NCI-H1105 treated with DMSO at 0.1 percent for 48 hours (cell line): ENCODE measurements around the gene COPS3.
A peak's percentile ranks its signal among the peaks of the same experiment; 100 is the strongest.

Experiments used
- DNase-seq: peaks from one replicate; lab custom pipeline; 2025; lab: John Stamatoyannopoulos, UW

Gene COPS3

GRCh38 chr17:17216236-17216635, 64.8 kb downstream of the COPS3 start:
- DNase-seq: no peak

GRCh38 chr17:17215575-17215974, 65.5 kb downstream of the COPS3 start:
- DNase-seq: no peak

- no peak for DNase-seq
Measured at GRCh38 chr17:17214646-17215436, 66.2 kb downstream of the COPS3 start.

GRCh38 chr17:17213775-17214174, 67.3 kb downstream of the COPS3 start:
- DNase-seq: no peak

GRCh38 chr17:17207998-17208397, 73.0 kb downstream of the COPS3 start:
- DNase-seq: no peak

GRCh38 chr17:17206913-17207335, 74.1 kb downstream of the COPS3 start:
- DNase-seq: no peak

GRCh38 chr17:17206124-17206912, 74.7 kb downstream of the COPS3 start, which contains the start of gene PLD6:
PLD6 (minus strand) TSS chr17:17206333; CDS start chr17:17206286, 47 bp downstream.
- peak; percentile 89 for DNase-seq

- peak; percentile 57 for DNase-seq
Measured at GRCh38 chr17:17205368-17206123, 75.5 kb downstream of the COPS3 start.

GRCh38 chr17:17204635-17205231, 76.3 kb downstream of the COPS3 start:
- DNase-seq: no peak

- DNase-seq: no peak
Measured at GRCh38 chr17:17204041-17204591, 76.9 kb downstream of the COPS3 start.

- DNase-seq: no peak
Measured at GRCh38 chr17:17203173-17203730, 77.8 kb downstream of the COPS3 start.

GRCh38 chr17:17201907-17202306, 79.1 kb downstream of the COPS3 start:
- no peak for DNase-seq

GRCh38 chr17:17201271-17201670, 79.8 kb downstream of the COPS3 start:
- no peak for DNase-seq

- no peak for DNase-seq
Measured at GRCh38 chr17:17200831-17201230, 80.2 kb downstream of the COPS3 start.

GRCh38 chr17:17200311-17200710, 80.7 kb downstream of the COPS3 start:
- no peak for DNase-seq

- no peak for DNase-seq
Measured at GRCh38 chr17:17198281-17198680, 82.8 kb downstream of the COPS3 start.

GRCh38 chr17:17196776-17197175, 84.3 kb downstream of the COPS3 start:
- DNase-seq: no peak
